ENCODE measurements around the gene GLCE. TPM values are rescaled to one million over a fixed set of nuclear protein-coding genes. Genes with fewer than 3 reads are reported as not detected.

The GLCE gene
- total and polyA plus RNA-seq, 9 of the 15 experiments (the other 6 are each of a cell fraction or from before 2014, with no cell fraction given): 4.6 to 12.3 (median 10.6) TPM

DNA sequence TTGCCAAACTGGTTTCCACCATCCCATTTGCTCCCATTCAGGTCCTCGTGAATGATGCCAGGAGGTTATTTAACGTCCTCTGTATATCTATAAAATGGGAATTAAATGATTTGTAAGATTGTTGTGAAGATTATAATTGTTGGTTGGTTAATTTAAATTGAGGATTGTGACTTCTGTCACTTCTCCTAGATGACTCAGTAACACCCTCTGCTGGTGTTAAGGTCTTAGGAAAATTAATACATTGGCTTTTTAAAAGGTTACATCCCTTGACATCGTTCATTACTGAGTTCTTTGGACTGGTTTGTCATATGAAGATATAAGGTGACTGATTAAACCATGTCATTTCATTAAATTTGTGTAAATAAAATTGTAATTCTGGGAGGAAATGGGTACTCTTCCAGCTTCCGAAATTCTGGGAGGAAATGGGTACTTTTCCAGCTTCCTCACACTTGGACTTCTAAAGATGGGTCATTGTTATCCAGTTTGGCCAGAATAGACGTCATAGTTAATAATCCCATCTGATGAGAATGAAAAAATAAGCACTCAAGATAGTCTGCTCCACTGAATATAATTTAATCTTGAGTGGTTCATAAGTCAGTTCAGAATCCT lies 105.0 kb downstream of the GLCE start (continued):
- TF ChIP-seq, protein P1, sequence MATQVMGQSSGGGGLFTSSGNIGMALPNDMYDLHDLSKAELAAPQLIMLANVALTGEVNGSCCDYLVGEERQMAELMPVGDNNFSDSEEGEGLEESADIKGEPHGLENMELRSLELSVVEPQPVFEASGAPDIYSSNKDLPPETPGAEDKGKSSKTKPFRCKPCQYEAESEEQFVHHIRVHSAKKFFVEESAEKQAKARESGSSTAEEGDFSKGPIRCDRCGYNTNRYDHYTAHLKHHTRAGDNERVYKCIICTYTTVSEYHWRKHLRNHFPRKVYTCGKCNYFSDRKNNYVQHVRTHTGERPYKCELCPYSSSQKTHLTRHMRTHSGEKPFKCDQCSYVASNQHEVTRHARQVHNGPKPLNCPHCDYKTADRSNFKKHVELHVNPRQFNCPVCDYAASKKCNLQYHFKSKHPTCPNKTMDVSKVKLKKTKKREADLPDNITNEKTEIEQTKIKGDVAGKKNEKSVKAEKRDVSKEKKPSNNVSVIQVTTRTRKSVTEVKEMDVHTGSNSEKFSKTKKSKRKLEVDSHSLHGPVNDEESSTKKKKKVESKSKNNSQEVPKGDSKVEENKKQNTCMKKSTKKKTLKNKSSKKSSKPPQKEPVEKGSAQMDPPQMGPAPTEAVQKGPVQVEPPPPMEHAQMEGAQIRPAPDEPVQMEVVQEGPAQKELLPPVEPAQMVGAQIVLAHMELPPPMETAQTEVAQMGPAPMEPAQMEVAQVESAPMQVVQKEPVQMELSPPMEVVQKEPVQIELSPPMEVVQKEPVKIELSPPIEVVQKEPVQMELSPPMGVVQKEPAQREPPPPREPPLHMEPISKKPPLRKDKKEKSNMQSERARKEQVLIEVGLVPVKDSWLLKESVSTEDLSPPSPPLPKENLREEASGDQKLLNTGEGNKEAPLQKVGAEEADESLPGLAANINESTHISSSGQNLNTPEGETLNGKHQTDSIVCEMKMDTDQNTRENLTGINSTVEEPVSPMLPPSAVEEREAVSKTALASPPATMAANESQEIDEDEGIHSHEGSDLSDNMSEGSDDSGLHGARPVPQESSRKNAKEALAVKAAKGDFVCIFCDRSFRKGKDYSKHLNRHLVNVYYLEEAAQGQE (IDR thresholded peaks at IDR 0.05; ENCODE audit: borderline replicate concordance): peak; percentile 49; the same call in 1 of the 2 replicates
- TF ChIP-seq, protein P1 (CRISPR knock-in tag; IDR thresholded peaks at IDR 0.05; ENCODE audit: low read depth): no peak
- TF ChIP-seq CSDE1 (IDR thresholded peaks at IDR 0.05) (no peak), SMC3 (conservative IDR thresholded peaks at IDR 0.05; ENCODE audit: insufficient read depth, low read depth, low read length) (peak; percentile 45; the same call in 1 of the 2 replicates), CTCF (IDR thresholded peaks at IDR 0.05 in 2 of 3, conservative IDR thresholded peaks at IDR 0.05 in 1 of 3; ENCODE audit: insufficient read depth in 2 of 3, low read depth in 1 of 3, low read length in 3 of 3) (peak; percentile 25 to 67 (median 32); a peak in 3 of 6 replicates), RAD21 (CRISPR knock-in tag; conservative IDR thresholded peaks at IDR 0.05 in 1 of 2, IDR thresholded peaks at IDR 0.05 in 1 of 2) (peak; percentile 70 to 77)
